GM12878 (cell line): ENCODE data around the gene FOXR2. TPM values are rescaled to one million over a fixed set of nuclear protein-coding genes. Genes with fewer than 3 reads are reported as not detected.

ENCODE experiments used
- ATAC-seq: fragments of 200-7000 bp; cut with Tn5 transposase; 3 replicates; pipeline ENCODE4 v1.9.1; 2020; ENCODE audit warnings: mild to moderate bottlenecking, moderate library complexity
- BruUV-seq: library from RNA; stranded (reverse); fragments of 400-500 nt; replicated peaks from 2 replicates; lab custom pipeline; 2021; lab: Mats Ljungman, UMichigan
- CTCF ChIA-PET: fragments of 300-600 bp; sonication (Branson Sonifier 250); formaldehyde crosslinking; extraction: SDS; loops from one replicate; lab custom pipeline; 2021; ENCODE audit warnings: inconsistent platforms; lab: Yijun Ruan, JAX
- POLR2A ChIA-PET: fragments of 350-600 bp; formaldehyde crosslinking; extraction: SDS; loops from one replicate; lab custom pipeline; 2021; ENCODE audit warnings: inconsistent platforms; lab: Charles Lee
- RAD21 ChIA-PET: fragments of 300-600 bp; sonication (Branson Sonifier 250); formaldehyde crosslinking; loops from one replicate; lab custom pipeline; 2023; ENCODE audit warnings: antibody characterized with exemption; ENCODE audit not compliant: unreplicated experiment; lab: Charles Lee
- SMC1A ChIA-PET: fragments of 300-600 bp; sonication (Branson Sonifier 250); formaldehyde crosslinking; loops from one replicate; lab custom pipeline; 2023; ENCODE audit not compliant: unreplicated experiment, uncharacterized antibody; lab: Charles Lee
- DNase-seq: peaks from one replicate; pipeline ENCODE4 v3.0.0-alpha.2; 2011; ENCODE audit warnings: low read depth, low spot score
- FAIRE-seq: peaks from 3 replicates; lab custom pipeline; 2011; peaks lifted over from hg19 to GRCh38; lab: Jason Lieb, UNC
- H2AFZ ChIP-seq: 2 replicates; pipeline ENCODE4 v1.6.0; 2011; ENCODE audit warnings: low read depth, low read length, control low read depth; ENCODE audit not compliant: control insufficient read depth
- H3K27ac ChIP-seq: 2 replicates; pipeline ENCODE4 v1.5.1; 2011; ENCODE audit warnings: control low read depth; ENCODE audit not compliant: control insufficient read depth, insufficient read depth
- H3K27me3 ChIP-seq, 2 experiments: replicated peaks in 1 of 2; 2 replicates each; pipeline versions ENCODE4 v1.6.0 to v1.6.1; 2011; ENCODE audit warnings: low read length in 1 of 2; ENCODE audit not compliant: control insufficient read depth in 2 of 2, insufficient read depth in 2 of 2
- H3K36me3 ChIP-seq, 2 experiments: 2 replicates each; pipeline ENCODE4 v1.5.1; 2011; ENCODE audit warnings: low read length in 1 of 2; ENCODE audit not compliant: control insufficient read depth in 2 of 2, insufficient read depth in 2 of 2
- H3K4me1 ChIP-seq: 2 replicates; pipeline ENCODE4 v1.6.1; 2011; ENCODE audit warnings: mild to moderate bottlenecking, low read length, moderate library complexity, mixed read lengths; ENCODE audit not compliant: control insufficient read depth, insufficient read depth
- H3K4me2 ChIP-seq: 2 replicates; pipeline ENCODE4 v1.6.0; 2011; ENCODE audit warnings: control low read depth; ENCODE audit not compliant: control insufficient read depth, insufficient read depth
- H3K4me3 ChIP-seq: fragments of 200-600 bp; sonication (generic); 2 replicates; pipeline ENCODE4 v1.5.1; 2016
- H3K79me2 ChIP-seq: 2 replicates; pipeline ENCODE4 v1.6.0; 2011; ENCODE audit warnings: low read length; ENCODE audit not compliant: control insufficient read depth, insufficient read depth
- H3K9ac ChIP-seq: 2 replicates; pipeline ENCODE4 v1.8.0; 2011; ENCODE audit warnings: low read length, control low read depth, mixed read lengths; ENCODE audit not compliant: control insufficient read depth, insufficient read depth
- H3K9me3 ChIP-seq: replicated peaks from 3 replicates; pipeline ENCODE4 v1.5.1; 2011; ENCODE audit warnings: mild to moderate bottlenecking, low read length; ENCODE audit not compliant: control insufficient read depth, insufficient read depth
- H4K20me1 ChIP-seq: 2 replicates; pipeline ENCODE4 v1.6.0; 2011; ENCODE audit not compliant: control insufficient read depth, insufficient read depth
- BMI1 ChIP-seq: fragments of 450-650 bp; IDR thresholded peaks from 2 replicates; pipeline ENCODE4 v1.6.1; 2016; ENCODE audit warnings: mild to moderate bottlenecking, moderate library complexity, borderline replicate concordance
- CREM ChIP-seq: IDR thresholded peaks from 2 replicates; pipeline ENCODE4 v1.6.1; 2014; ENCODE audit warnings: antibody characterized with exemption, low read depth
- E2F8 ChIP-seq: fragments of 450-650 bp; IDR thresholded peaks from 2 replicates; pipeline ENCODE4 v1.6.1; 2018; ENCODE audit warnings: mild to moderate bottlenecking, low read depth, moderate library complexity; ENCODE audit not compliant: partially characterized antibody
- GATAD2B ChIP-seq: fragments of 450-650 bp; conservative IDR thresholded peaks from 2 replicates; pipeline ENCODE4 v1.6.1; 2017; ENCODE audit warnings: low read depth, mild to moderate bottlenecking, moderate library complexity
- HSF1 ChIP-seq: fragments of 150-350 bp; IDR thresholded peaks from 2 replicates; pipeline ENCODE4 v1.6.1; 2014; ENCODE audit warnings: mild to moderate bottlenecking, low read depth, low read length
- IKZF1 ChIP-seq: fragments of 450-650 bp; conservative IDR thresholded peaks from 2 replicates; pipeline ENCODE4 v1.6.1; 2017; ENCODE audit warnings: antibody characterized with exemption, mild to moderate bottlenecking
- MXI1 ChIP-seq: fragments of 150-350 bp; IDR thresholded peaks from 2 replicates; pipeline ENCODE4 v1.6.1; 2011; ENCODE audit warnings: low read depth, mild to moderate bottlenecking, inconsistent platforms, low read length, improper control_type of control experiment
- NFXL1 ChIP-seq: fragments of 450-650 bp; IDR thresholded peaks from 2 replicates; pipeline ENCODE4 v1.6.1; 2017; ENCODE audit warnings: antibody characterized with exemption, mild to moderate bottlenecking, borderline replicate concordance
- NR2C2 ChIP-seq: IDR thresholded peaks from 2 replicates; pipeline ENCODE4 v1.6.1; 2011; ENCODE audit warnings: borderline replicate concordance, low read depth; ENCODE audit not compliant: control insufficient read depth, insufficient read length
- RAD21 ChIP-seq: IDR thresholded peaks from 2 replicates; pipeline ENCODE4 v1.6.1; 2011; ENCODE audit warnings: mild to moderate bottlenecking, low read depth, low read length, moderate library complexity; ENCODE audit not compliant: insufficient read depth
- SMAD1 ChIP-seq: fragments of 450-650 bp; IDR thresholded peaks from 2 replicates; pipeline ENCODE4 v1.6.1; 2018; ENCODE audit warnings: mild to moderate bottlenecking, low read depth; ENCODE audit not compliant: partially characterized antibody
- SMC3 ChIP-seq: IDR thresholded peaks from 2 replicates; pipeline ENCODE4 v1.6.1; 2011; ENCODE audit warnings: low read length, improper control_type of control experiment, borderline replicate concordance
- SUZ12 ChIP-seq: fragments of 200-600 bp; sonication (generic); IDR thresholded peaks from one replicate; pipeline ENCODE4 v1.6.1; 2018; ENCODE audit warnings: antibody characterized with exemption, mild to moderate bottlenecking; ENCODE audit not compliant: unreplicated experiment
- TBL1XR1 ChIP-seq: IDR thresholded peaks from 2 replicates; pipeline ENCODE4 v1.6.1; 2012; ENCODE audit warnings: low read depth, low read length, improper control_type of control experiment
- ZBTB4 ChIP-seq: fragments of 450-650 bp; formaldehyde crosslinking; IDR thresholded peaks from 2 replicates; pipeline ENCODE4 v1.4.0; 2022; ENCODE audit warnings: mild to moderate bottlenecking, moderate library complexity
- ZNF274 ChIP-seq: IDR thresholded peaks from one replicate; pipeline ENCODE4 v1.8.0; 2011; ENCODE audit not compliant: insufficient read length, insufficient read depth
- ZSCAN29 ChIP-seq: fragments of 450-650 bp; IDR thresholded peaks from 2 replicates; pipeline ENCODE4 v1.6.1; 2017; ENCODE audit warnings: mild to moderate bottlenecking, moderate library complexity
- WGBS: methylation state at CpG from one replicate; pipeline ENCODE4 v1.1.6; 2016; ENCODE audit warnings: low lambda C conversion rate; ENCODE audit not compliant: insufficient replicate concordance, insufficient coverage; ENCODE audit errors: missing lambda C conversion rate; 5-methylcytosine and 5-hydroxymethylcytosine counted together
- in situ Hi-C: fragments of 300-500 bp; cut with MboI; formaldehyde crosslinking; loops from 9 replicates; pipeline ENCODE4 v1.14.3; 2018; ENCODE audit warnings: mixed read lengths
- intact Hi-C: fragments of 100-400 bp; cut with micrococcal nuclease; formaldehyde crosslinking; loops from one replicate; pipeline ENCODE4 v1.14.2; 2022; ENCODE audit not compliant: unreplicated experiment
- polyA plus RNA-seq, 11 experiments: library from polyadenylated mRNA; depleted of rRNA in 4 of 11; unstranded in 6 of 11; stranded (reverse) in 5 of 11; fragments of >200 nt; fragmentation: Nextera tagmentation in 4 of 11; fragmentation: Illumina TruSeq in 1 of 11; extraction: Ambion mirVana in 4 of 11; extraction: Trizol in 1 of 11; gene quantifications; 1 replicate in 1 of 11; 2 replicates in 10 of 11; pipeline versions ENCODE4 v1.2.1 to v1.2.3, GENCODE V29; 2011 to 2016; ENCODE audit warnings: inconsistent platforms in 2 of 11, missing spikeins in 2 of 11, low read depth in 1 of 11
- total RNA-seq, 4 experiments: library from RNA; depleted of rRNA in 3 of 4; stranded (reverse); fragments of >200 nt in 3 of 4; fragmentation: Illumina TruSeq in 1 of 4; extraction: Trizol in 1 of 4; gene quantifications; 2 replicates each; pipeline versions ENCODE4 v1.2.1 to v1.2.3, GENCODE V29; 2013 to 2021

FOXR2 gene
- total and polyA plus RNA-seq, 10 of the 15 experiments (the other 5 are each of a cell fraction or from before 2014, with no cell fraction given): not detected

- TF ChIP-seq NFXL1 (no peak), TBL1XR1 (no peak), ZSCAN29 (no peak), MXI1 (no peak), CREM (no peak), GATAD2B (no peak)
Measured at GRCh38 chrX:55624403-55624802, 1.2 kb downstream of the FOXR2 start (continued).

- no peaks in the 10 kb centered on the region; the same call in 2 of the 3 replicates for H3K9me3 ChIP-seq
- ATAC-seq (no peak), DNase-seq (no peak), FAIRE-seq (no peak)
- H3K27me3 ChIP-seq: no peaks in the 10 kb centered on the region
- no peak overlapping the region for H3K4me3 ChIP-seq
- H3K4me1 ChIP-seq: no peaks in the 10 kb centered on the region
- SMC1A ChIA-PET: no interaction called here
- intact Hi-C loops: no loop called here
- no TSS peak for BruUV-seq
- 50% methylated on average over 8 of the region's 8 CpGs for WGBS
- CTCF ChIA-PET: no interaction called here
- no peak overlapping the region for H3K27ac ChIP-seq
- no peak overlapping the region for H2AFZ ChIP-seq
- POLR2A ChIA-PET: no interaction called here
- H3K79me2 ChIP-seq: no peaks in the 10 kb centered on the region
- no peak overlapping the region for H3K9ac ChIP-seq
- H3K36me3 ChIP-seq: no peaks in the 10 kb centered on the region
- H4K20me1 ChIP-seq: no peaks in the 10 kb centered on the region
- H3K4me2 ChIP-seq: no peak overlapping the region
- in situ Hi-C loops: no loop called here
- RAD21 ChIA-PET: no interaction called here
- no peak for TF ChIP-seq E2F8
- no peak for TF ChIP-seq ZNF274
- no peak for TF ChIP-seq HSF1
- TF ChIP-seq ZBTB4 (CRISPR knock-in tag): no peak
- no peak for TF ChIP-seq SMC3
- no peak for TF ChIP-seq RAD21
- TF ChIP-seq IKZF1: no peak
- no peak for TF ChIP-seq SMAD1
- TF ChIP-seq SUZ12: no peak
- TF ChIP-seq BMI1: no peak
- no peak for TF ChIP-seq NR2C2
Measured at GRCh38 chrX:55636109-55636508, 12.9 kb downstream of the FOXR2 start.
